Stimulated activated CD4-positive, alpha-beta T cell treated with anti-CD3 and anti-CD28 coated beads, Interleukin-1b, Interleukin-23, amount 100 ng/mL, for 24 hours (primary cell): ENCODE results near the gene RSPH6A.

ENCODE experiments used
- DNase-seq, 4 experiments: peaks; one replicate each; pipeline ENCODE4 v3.0.0-alpha.2; 2020; ENCODE audit warnings: low read depth in 4 of 4, low spot score in 1 of 4

The RSPH6A gene

GRCh38 chr19:45825917-45826893 is 11.1 kb upstream of the RSPH6A start:
- no peak for DNase-seq

GRCh38 chr19:45825263-45825605 is 10.1 kb upstream of the RSPH6A start:
- no peak for DNase-seq

DNA sequence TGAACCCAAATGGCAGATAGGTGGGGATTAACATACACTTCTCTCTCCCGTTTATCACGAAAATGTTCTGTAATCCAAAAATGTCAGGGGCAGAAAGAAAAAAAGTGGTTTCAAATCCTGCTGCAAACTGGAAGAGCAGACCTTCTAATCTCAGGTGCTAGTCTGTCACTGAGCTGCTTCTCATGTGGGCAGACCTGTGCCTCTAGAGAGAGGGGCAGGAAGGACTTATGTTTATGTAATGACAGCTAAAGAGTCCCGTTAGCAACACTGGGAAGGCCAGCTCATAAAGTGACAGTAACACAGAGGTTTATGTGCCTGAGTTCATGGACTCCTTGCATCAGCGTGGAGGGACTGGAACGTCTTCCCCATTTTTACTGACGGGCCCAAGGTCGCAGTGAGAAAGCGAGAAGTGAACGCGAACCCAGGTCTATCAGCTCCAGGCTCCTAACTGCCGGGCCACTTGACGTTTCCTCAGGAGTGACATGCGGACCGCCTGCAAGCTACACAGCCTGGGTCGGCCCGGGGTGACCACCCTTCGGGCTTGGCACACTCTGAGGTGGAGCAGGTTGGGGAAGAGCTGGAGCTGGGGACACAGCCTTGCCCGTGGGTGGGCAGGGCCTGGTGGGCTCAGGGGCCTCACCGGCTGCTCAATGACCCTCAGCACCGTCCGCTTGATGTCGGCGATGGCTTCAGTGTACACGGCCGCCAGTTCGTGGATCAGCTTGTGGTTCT is 9.6 kb upstream of the RSPH6A start:
- DNase-seq, result no peak

- no peak for DNase-seq
Observed at GRCh38 chr19:45824041-45824471, 8.9 kb upstream of the RSPH6A start.

DNA sequence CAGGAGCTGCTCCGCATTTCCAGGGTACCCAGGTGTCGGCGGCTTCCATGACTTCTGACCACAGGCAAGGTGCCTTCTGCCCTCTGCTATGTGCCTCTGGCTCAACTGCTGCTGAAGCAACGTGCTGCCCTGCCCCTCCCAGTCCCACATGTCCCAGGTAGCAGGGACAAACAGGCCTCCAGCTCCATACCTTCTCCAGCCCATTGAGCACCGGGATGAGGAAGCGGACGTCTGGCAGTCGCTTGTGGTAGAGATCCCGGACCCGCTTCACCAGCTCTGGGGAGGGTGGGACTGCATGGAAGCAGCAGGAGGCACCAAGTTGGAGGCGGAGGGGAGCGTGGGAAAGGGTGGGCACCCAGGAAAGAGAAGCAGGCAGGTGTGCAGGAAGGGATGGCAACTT is 8.1 kb upstream of the RSPH6A start:
- DNase-seq, result no peak

DNA sequence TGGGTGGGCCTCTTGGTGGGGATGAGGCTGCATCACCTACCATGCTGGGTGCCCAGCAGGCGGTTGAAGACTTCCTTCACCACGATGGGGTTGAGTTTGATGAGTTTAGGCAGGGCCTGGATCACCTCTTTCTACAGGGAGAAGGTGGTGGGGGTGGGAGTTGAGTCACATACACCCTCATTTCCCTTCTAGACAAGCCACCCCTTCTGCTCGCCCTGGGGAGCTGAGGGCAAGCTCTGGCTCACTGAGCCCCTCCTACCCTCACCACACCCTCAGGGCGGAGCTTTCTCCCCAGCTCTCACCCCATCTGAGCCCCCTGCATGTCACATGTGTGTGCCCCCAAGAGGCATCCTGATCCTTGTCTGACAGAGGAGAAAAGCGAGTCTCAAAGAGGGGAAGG is 7.6 kb upstream of the RSPH6A start:
- no peak for DNase-seq

DNA sequence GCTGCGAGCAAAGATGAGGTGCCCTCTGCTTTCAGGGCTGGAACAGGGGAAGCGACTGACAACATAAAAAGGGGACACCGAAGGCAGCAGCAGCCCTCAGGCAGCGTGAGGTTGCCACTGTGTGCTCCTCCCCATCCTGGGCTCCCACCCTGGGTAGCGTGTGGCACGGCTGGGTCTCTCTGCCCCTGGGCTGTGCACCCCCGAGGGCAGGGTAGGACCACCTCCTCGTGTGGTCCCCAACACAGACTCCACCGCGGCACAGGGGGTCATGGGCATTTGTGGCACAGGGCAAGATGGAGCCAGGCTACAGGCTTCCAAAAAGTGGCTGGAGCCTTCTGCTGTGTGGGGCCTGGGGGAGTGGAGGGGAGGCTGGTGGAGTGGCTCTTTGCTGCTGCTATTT is 6.5 kb upstream of the RSPH6A start:
- no peak for DNase-seq

DNA sequence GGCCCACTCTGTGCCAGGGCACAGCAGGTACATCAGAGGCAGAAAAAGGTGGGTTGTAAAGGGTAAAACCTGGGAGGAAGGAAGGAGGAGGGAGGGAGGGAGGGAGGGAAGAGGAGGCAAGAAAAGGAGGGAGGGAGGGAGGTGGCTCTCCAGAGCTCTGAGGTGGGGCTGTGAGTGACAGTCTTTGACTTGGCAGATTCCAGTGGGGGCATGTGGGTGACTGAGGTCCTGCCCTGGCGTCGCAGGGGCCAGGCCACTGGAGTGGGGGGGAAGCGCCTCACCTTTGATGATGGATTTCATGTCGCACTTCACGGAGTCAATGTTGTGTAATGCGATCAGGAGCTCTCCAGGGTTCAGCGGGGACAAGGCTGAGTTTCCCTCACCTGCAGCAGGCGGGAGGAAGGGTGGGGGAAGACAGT is 6.0 kb upstream of the RSPH6A start:
- no peak for DNase-seq

DNA sequence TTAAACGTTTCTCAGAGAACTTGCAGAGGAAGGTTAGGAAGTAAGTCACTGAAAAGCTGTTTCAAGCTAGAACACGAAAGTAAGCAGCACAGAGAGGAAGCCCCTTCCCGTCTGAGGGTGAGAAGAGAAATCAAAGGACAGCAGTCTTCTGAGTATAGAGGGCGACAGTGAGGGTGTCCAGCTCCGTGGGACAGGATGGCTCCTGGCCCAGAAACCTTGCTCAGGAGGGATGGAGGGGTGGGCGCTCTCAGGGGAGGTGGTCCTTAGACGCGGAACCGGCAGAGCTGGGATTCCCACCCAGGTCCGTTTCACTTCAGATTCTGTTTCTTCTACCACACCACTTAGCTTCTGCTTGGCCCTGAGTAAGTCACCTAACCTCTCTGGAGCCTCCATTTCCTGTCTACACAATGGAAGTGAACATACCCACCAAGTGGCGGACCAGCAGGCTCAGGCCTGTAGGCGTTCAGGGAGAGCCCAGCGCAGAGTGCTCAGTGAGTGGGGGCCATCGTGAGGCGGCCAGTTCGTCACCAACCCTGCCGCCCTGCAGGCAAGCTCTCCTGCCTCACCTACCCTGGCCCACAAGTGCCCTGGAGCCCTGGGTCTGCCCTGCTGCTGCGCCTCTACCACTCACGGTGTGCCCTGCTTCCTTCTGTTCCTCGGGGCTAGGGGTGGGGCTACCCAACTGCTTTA is 5.5 kb upstream of the RSPH6A start:
- DNase-seq, result no peak

DNA sequence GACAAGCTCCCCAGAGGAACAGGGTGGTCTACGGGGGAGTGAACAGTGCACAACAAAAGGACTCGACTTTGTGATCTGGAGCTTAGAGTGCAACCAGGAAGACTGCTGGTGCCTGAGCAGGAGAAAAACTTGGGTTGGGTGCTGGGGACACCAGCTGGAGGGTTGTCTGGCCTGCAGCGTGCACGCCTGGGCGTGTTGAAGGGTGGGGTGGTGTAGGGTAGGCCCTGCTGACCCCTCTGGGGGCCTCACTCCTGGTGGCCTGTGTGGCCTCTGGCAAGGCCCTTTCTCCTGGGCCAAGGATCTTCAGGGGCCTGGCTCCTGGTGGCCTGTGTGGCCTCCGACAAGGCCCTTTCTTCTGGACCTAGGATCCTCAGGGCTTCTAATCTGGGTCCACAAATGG is 4.7 kb upstream of the RSPH6A start:
- DNase-seq, result no peak

- no peak for DNase-seq
Observed at GRCh38 chr19:45817725-45818301, 2.7 kb upstream of the RSPH6A start.

GRCh38 chr19:45817010-45817724 is 2.1 kb upstream of the RSPH6A start:
- peak; percentile 94 to 99 (median 97) for DNase-seq

DNA sequence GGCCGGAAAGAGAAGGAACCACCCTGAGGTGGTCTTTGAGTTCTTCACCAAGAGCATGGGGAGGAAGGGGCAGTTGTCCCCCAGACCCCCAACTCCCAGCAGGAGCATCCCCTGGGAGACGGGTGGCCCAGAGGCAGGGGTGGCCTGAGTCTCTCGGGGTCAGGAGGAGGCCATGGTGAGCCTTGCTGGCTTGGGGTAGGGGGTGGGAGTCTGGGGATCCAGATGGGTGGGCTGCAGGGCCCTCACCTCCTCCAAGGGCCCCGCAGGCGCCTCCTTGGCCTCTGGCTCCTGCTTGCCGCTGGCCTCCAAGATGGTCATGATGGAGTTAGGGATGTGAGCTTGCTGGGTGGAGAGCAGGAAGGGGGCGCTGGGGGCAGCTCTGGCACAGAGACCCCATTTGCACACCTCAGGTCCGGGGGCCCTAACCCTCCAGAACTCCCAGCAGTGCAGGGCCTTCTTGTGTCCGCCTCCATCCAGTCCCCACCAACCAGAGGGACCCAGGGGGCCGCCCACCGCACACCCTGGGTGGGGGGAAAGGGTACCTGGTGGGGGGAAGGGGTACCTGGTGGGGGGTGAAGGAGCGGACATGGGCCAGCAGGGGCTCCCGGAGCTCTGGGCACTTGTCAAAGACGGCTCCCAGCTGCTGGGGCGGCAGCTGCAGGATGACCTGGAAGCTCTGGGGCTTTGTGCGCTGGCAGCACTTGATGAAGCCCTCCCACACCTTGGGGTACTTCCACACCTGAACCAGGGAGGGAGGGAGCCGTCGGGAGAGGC is 1.3 kb upstream of the RSPH6A start:
- no peak for DNase-seq

DNA sequence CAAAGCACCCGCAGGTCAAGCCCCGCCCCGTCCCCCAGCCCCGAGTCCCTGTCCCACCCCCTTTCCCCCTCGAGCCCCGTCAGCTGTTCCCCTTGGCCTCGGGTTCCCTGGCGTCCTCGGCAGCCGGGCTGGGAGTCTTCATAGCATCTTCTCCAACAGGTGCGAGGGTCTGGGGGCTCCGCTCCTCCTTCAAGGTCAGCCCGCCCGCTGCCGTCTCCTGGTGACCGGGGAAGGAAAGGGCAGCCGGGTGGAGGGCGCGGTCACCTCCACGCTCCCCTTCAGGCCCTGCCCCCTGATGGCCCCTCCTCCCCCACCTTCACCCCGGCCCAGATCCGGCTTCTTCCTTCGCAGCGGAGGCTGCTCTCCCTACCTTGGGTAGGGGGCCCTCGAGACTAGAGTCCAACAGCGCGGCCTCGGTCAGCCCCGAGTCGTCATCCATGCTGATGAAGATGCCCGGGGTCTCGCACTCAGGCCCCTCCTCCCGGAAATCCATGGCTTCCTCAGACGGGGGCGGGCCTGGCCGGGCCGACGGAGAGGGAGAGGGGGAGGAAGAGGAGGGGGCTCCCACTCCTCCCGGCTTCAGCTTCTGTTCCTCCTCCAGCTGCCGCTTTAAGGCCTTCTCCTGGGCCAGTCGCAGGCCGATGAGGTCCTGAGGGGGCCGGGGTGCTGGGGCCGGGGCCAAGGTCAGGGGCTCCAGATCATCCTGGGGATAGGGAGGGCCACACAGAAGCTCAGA is 541 bp upstream of the RSPH6A start:
- no peak for DNase-seq

- DNase-seq, result no peak
Observed at GRCh38 chr19:45814166-45814780, 835 bp downstream of the RSPH6A start.

DNA sequence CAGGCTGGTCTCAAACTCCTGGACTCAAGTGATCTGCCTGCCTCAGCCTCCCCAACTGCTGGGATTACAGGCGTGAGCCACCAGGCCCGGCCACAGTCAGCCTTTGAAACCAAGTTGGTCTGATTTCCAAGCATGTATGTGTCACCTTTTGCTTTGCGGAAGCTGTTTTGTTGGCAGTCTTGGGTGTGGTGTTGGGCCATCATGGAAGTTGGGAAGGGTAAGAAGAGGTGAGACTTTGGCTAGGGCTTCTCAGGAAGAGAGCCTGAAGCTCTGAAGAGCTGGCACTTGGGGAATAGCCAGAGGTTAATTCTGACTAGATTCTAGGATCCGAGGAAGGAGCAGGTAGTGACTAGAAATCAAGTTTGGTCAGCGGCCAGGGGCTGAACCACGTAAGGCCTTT is 2.8 kb downstream of the RSPH6A start:
- DNase-seq, result no peak

DNA sequence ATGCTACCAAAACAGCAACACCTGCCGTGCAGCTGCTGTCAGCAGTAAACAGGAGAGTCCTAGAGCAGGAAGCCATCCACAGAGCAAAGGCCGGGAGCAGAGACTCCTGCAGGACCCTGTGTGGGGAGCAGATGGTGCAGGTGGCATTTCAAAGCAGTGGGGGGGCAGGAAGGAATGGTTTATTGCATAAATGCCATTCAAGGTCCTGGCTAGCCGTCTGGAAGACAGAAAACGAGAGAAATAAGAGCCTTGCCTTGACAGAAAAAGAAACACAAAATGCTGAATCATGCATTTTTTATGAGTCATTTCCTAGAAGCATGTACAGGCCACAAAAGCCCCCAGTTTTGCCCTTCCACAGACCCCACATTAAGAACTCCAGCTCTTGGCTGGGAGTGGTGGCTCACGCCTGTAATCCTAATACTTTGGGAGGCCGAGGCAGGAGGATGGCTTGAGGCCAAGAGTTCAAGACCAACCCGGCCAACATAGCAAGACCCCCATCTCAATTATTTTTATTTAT is 5.4 kb downstream of the RSPH6A start:
- DNase-seq, result no peak

- DNase-seq, result no peak
Observed at GRCh38 chr19:45805719-45806118, 9.4 kb downstream of the RSPH6A start.

GRCh38 chr19:45804959-45805230 is 10.2 kb downstream of the RSPH6A start:
- DNase-seq, result no peak
